Stimulated activated naive B cell treated with anti-CD40 and anti-IgM and Interleukin-4, amounts not matched to agents 10 μg/mL and 1 μg/mL and 100 μg/mL, for 72 hours (primary cell): ENCODE results near the gene ATF4.

ENCODE experiments used
- ATAC-seq, 2 donors: fragments of 150-1000 bp; cut with Tn5 transposase; replicated peaks; 2 replicates each; pipeline ENCODE4 v1.10.0; 2021; ENCODE audit warnings: moderate library complexity in 1 of 2
- DNase-seq: peaks from one replicate; pipeline ENCODE4 v3.0.0; 2021
- H3K27ac Mint-ChIP-seq: one replicate; pipeline ENCODE4 v1.8.0; 2022; ENCODE audit warnings: mild to moderate bottlenecking, mixed read lengths
- H3K27me3 Mint-ChIP-seq, 2 donors: one replicate each; pipeline ENCODE4 v1.8.0; 2022; ENCODE audit warnings: mixed read lengths in 2 of 2
- H3K36me3 Mint-ChIP-seq, 2 donors: one replicate each; pipeline ENCODE4 v1.8.0; 2022; ENCODE audit warnings: mixed read lengths in 2 of 2, mild to moderate bottlenecking in 1 of 2
- H3K4me1 Mint-ChIP-seq, 2 donors: one replicate each; pipeline ENCODE4 v1.8.0; 2022; ENCODE audit warnings: mixed read lengths in 2 of 2, mild to moderate bottlenecking in 1 of 2
- H3K4me3 Mint-ChIP-seq, 2 donors: one replicate each; pipeline ENCODE4 v1.8.0; 2022; ENCODE audit warnings: mild to moderate bottlenecking in 2 of 2, mixed read lengths in 2 of 2, moderate library complexity in 1 of 2
- H3K9me3 Mint-ChIP-seq, 2 donors: one replicate each; pipeline ENCODE4 v1.8.0; 2022; ENCODE audit warnings: mixed read lengths in 2 of 2, mild to moderate bottlenecking in 1 of 2

ATF4 gene, protein sequence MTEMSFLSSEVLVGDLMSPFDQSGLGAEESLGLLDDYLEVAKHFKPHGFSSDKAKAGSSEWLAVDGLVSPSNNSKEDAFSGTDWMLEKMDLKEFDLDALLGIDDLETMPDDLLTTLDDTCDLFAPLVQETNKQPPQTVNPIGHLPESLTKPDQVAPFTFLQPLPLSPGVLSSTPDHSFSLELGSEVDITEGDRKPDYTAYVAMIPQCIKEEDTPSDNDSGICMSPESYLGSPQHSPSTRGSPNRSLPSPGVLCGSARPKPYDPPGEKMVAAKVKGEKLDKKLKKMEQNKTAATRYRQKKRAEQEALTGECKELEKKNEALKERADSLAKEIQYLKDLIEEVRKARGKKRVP

GRCh38 chr22:39520226-39521105, at the start of gene ATF4:
TSS of gene ATF4 (plus strand) at chr22:39520562. CDS start at chr22:39521446, 884 bp downstream.
- Mint-ChIP-seq H3K36me3 (peaks cover 61 to 62% of the 10 kb centered on the region in 2 donors), H3K27me3 (no peaks in the 10 kb centered on the region), H3K4me3 (peak within 1 kb of the TSS; percentile 85 to 99), H3K9me3 (no peaks in the 10 kb centered on the region), H3K27ac (peak within 1 kb of the TSS; percentile 97), H3K4me1 (peaks cover 45 to 69% of the 10 kb centered on the region in 2 donors)
- ATAC-seq, result peak; percentile 31 to 35
- peak; percentile 63 for DNase-seq

- Mint-ChIP-seq H3K27ac (peak overlapping the region; percentile 90), H3K36me3 (no peaks in the 10 kb centered on the region), H3K4me1 (peaks cover 55 to 73% of the 10 kb centered on the region in 2 donors), H3K27me3 (no peaks in the 10 kb centered on the region), H3K4me3 (peak overlapping the region; percentile 29 to 60), H3K9me3 (no peaks in the 10 kb centered on the region)
- peak; percentile 83 to 86 for ATAC-seq
- peak; percentile 44 for DNase-seq
These were observed 48.8 kb upstream of the ATF4 start for GRCh38 chr22:39471381-39472141.

GRCh38 chr22:39472570-39473556, 47.5 kb upstream of the ATF4 start:
- peak; percentile 56 to 66 for ATAC-seq
- no peaks in the 10 kb centered on the region for H3K9me3 Mint-ChIP-seq
- H3K4me1 Mint-ChIP-seq, result peaks cover 46 to 60% of the 10 kb centered on the region in 2 donors
- no peaks in the 10 kb centered on the region for H3K36me3 Mint-ChIP-seq
- peak overlapping the region; percentile 81 for H3K27ac Mint-ChIP-seq
- no peaks in the 10 kb centered on the region for H3K27me3 Mint-ChIP-seq
- H3K4me3 Mint-ChIP-seq, result peak overlapping the region; percentile 46 to 57
- no peak for DNase-seq

DNA sequence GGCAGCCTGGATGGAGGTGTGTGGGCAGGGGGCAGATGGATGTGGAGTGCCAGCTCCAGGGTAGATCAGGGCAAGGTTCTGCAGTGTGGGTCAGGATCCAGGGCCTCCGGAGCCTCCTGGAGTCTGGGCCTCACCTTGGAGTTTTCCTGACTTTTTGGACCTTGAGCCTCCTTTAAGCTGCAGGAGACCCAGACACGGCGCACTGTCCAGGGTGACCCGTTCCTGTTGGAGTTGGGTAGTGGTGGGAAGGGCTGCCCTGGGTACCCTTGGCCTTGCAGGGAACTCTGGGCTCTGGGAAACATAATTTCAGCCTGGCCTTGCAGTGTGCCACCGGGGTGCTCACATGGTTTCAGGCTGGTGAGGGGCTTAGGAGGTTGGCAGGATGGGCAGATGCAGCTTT, 46.5 kb upstream of the ATF4 start:
- ATAC-seq, result no peak
- no peak overlapping the region for H3K4me3 Mint-ChIP-seq
- DNase-seq, result no peak
- H3K9me3 Mint-ChIP-seq, result no peaks in the 10 kb centered on the region
- H3K27ac Mint-ChIP-seq, result peak overlapping the region; percentile 31
- no peaks in the 10 kb centered on the region for H3K36me3 Mint-ChIP-seq
- H3K4me1 Mint-ChIP-seq, result peaks cover 38 to 50% of the 10 kb centered on the region in 2 donors
- H3K27me3 Mint-ChIP-seq, result no peaks in the 10 kb centered on the region

DNA sequence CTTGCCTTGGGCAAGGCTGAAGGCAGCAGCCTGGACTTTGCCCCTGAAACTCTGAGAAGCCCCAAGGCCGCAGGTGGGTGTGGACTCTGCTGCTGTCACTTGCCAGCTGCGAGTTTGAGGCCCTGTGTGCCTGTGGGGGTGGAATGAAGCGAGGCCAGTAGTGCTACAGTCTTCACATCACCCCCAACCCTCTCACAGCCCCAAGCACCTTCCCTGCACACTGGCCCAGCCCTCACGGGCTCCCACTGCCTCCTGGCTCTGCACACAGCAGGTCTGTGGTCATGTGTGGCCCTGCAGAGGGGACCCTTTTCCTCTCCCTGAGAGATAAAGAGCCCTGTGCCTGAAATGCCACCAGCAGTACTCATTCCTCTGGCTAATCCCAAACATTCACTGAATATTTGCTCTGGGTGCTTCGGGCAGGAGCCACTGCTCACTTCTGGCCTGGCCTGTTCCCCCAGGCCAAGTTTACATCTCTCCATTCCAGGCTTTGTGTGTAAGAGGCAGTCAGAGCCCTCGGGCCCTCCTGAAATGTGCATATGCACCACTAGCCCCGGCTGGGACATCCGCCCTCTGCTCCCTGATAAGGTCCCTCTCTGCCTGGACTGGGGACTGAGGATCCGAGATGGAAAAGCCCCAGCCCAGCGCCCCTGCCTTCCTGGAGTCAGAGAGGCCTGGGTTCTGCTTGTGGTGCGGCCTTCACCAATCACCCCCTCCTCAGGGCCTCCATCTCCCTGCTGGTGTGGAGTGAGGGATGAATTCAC, 45.8 kb upstream of the ATF4 start:
- no peaks in the 10 kb centered on the region for H3K27me3 Mint-ChIP-seq
- H3K36me3 Mint-ChIP-seq, result no peaks in the 10 kb centered on the region
- H3K27ac Mint-ChIP-seq, result no peak overlapping the region
- ATAC-seq, result no peak
- peaks cover 34 to 44% of the 10 kb centered on the region in 2 donors for H3K4me1 Mint-ChIP-seq
- no peak overlapping the region for H3K4me3 Mint-ChIP-seq
- no peaks in the 10 kb centered on the region for H3K9me3 Mint-ChIP-seq
- DNase-seq, result no peak

DNA sequence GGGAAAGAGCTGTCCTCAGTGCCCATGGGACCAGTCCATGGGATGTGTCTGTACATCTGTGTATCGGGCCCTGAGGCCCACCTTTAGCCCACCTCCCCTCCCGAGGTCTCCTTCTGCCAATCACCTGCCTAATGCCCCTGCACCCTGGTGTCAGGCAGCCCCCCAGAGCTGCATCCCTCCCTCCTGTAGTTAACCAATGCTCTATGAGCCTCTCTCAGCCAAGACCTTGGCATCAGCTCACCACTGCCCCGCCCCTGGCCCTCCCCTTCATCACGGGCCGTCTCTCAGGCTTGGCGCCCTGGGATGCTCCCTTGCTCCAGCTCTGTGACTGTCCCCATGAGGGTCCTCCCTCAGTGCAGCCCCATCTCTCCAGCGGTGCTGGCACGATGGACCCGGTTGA, 45.0 kb upstream of the ATF4 start:
- ATAC-seq, result no peak
- Mint-ChIP-seq H3K36me3 (no peaks in the 10 kb centered on the region), H3K4me1 (peaks cover 29 to 36% of the 10 kb centered on the region in 2 donors), H3K27me3 (no peaks in the 10 kb centered on the region), H3K27ac (no peak overlapping the region), H3K9me3 (no peaks in the 10 kb centered on the region), H3K4me3 (no peak overlapping the region)
- DNase-seq, result no peak

GRCh38 chr22:39475902-39476301, 44.5 kb upstream of the ATF4 start:
- H3K9me3 Mint-ChIP-seq, result no peaks in the 10 kb centered on the region
- DNase-seq (no peak), ATAC-seq (no peak)
- H3K27me3 Mint-ChIP-seq, result no peaks in the 10 kb centered on the region
- no peak overlapping the region for H3K27ac Mint-ChIP-seq
- H3K4me1 Mint-ChIP-seq, result peaks cover 27 to 30% of the 10 kb centered on the region in 2 donors
- H3K36me3 Mint-ChIP-seq, result no peaks in the 10 kb centered on the region
- no peak overlapping the region for H3K4me3 Mint-ChIP-seq

DNA sequence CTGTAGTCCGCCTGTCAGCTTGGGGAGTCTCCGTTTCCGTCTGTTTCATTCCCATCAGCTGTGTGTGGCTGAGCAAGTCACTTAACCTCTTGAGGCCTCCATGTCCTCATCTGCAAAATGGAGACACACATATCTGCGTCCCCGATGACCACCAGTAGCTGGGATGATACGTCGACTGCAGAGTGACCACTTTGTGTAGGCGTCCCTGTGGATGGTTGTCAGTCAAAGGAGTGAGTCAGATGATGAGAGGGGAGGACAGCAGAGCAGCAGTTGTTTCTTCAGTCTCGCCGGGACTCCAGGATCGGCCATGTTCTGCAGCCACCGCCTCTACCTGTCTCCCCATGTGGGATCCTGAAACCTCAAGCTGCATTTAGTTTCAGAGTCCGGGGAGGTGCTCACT, 43.7 kb upstream of the ATF4 start:
- H3K4me1 Mint-ChIP-seq, result peaks cover 21 to 22% of the 10 kb centered on the region in 2 donors
- no peak overlapping the region for H3K4me3 Mint-ChIP-seq
- ATAC-seq (no peak), DNase-seq (no peak)
- H3K27me3 Mint-ChIP-seq, result no peaks in the 10 kb centered on the region
- H3K27ac Mint-ChIP-seq, result no peak overlapping the region
- no peaks in the 10 kb centered on the region for H3K36me3 Mint-ChIP-seq
- H3K9me3 Mint-ChIP-seq, result no peaks in the 10 kb centered on the region

DNA sequence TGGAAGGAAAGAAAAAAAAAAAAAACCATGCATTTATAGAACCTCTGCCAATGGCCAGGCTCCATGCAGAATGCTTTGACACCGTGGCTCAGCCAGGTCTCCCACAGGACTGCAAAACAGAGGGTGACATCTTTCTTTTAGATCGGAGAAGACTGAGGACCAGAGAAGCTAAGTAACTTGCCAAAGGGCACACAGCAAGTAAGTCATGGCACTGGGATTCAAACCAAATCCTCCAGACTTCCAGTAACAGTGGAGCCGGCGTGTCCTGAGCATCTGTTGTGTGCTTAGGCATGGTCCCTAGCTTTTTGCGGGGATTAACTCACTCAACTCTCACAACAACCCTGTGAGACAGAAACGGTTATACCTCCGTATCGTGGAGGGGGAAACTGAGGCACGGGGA, 42.8 kb upstream of the ATF4 start:
- DNase-seq (no peak), ATAC-seq (no peak)
- peaks cover 12 to 13% of the 10 kb centered on the region in 2 donors for H3K4me1 Mint-ChIP-seq
- no peaks in the 10 kb centered on the region for H3K9me3 Mint-ChIP-seq
- no peak overlapping the region for H3K27ac Mint-ChIP-seq
- H3K36me3 Mint-ChIP-seq, result no peaks in the 10 kb centered on the region
- no peaks in the 10 kb centered on the region for H3K27me3 Mint-ChIP-seq
- no peak overlapping the region for H3K4me3 Mint-ChIP-seq

GRCh38 chr22:39478441-39478850, 41.9 kb upstream of the ATF4 start:
- ATAC-seq, result peak in 1 of 2 donors; percentile 21
- Mint-ChIP-seq H3K27me3 (no peaks in the 10 kb centered on the region), H3K4me1 (peaks cover 4 to 6% of the 10 kb centered on the region in 2 donors), H3K27ac (no peak overlapping the region), H3K9me3 (no peaks in the 10 kb centered on the region), H3K36me3 (no peaks in the 10 kb centered on the region), H3K4me3 (no peak overlapping the region)
- DNase-seq, result no peak

- no peak overlapping the region for H3K4me3 Mint-ChIP-seq
- DNase-seq (no peak), ATAC-seq (no peak)
- H3K27me3 Mint-ChIP-seq, result no peaks in the 10 kb centered on the region
- H3K4me1 Mint-ChIP-seq, result peaks cover 0 to 3% of the 10 kb centered on the region in 2 donors
- no peaks in the 10 kb centered on the region for H3K9me3 Mint-ChIP-seq
- no peak overlapping the region for H3K27ac Mint-ChIP-seq
- no peaks in the 10 kb centered on the region for H3K36me3 Mint-ChIP-seq
These were observed 41.1 kb upstream of the ATF4 start for GRCh38 chr22:39479254-39479653.

GRCh38 chr22:39480557-39480956, 39.8 kb upstream of the ATF4 start:
- H3K4me1 Mint-ChIP-seq, result peaks cover 0 to under 1% of the 10 kb centered on the region in 2 donors
- ATAC-seq (no peak), DNase-seq (no peak)
- no peak overlapping the region for H3K27ac Mint-ChIP-seq
- H3K36me3 Mint-ChIP-seq, result no peaks in the 10 kb centered on the region
- no peak overlapping the region for H3K4me3 Mint-ChIP-seq
- no peaks in the 10 kb centered on the region for H3K9me3 Mint-ChIP-seq
- no peaks in the 10 kb centered on the region for H3K27me3 Mint-ChIP-seq

GRCh38 chr22:39481054-39481453, 39.3 kb upstream of the ATF4 start:
- H3K9me3 Mint-ChIP-seq, result no peaks in the 10 kb centered on the region
- ATAC-seq (no peak), DNase-seq (no peak)
- H3K4me3 Mint-ChIP-seq, result no peak overlapping the region
- H3K36me3 Mint-ChIP-seq, result no peaks in the 10 kb centered on the region
- no peak overlapping the region for H3K27ac Mint-ChIP-seq
- no peaks in the 10 kb centered on the region for H3K4me1 Mint-ChIP-seq
- no peaks in the 10 kb centered on the region for H3K27me3 Mint-ChIP-seq
